ENCODE results near the gene TRIM8. TPM values are rescaled to one million over a fixed set of nuclear protein-coding genes. Genes with fewer than 3 reads are reported as not detected.

TRIM8 gene
- total RNA-seq, 1 experiment from 2014 or later = 91.6 TPM

DNA sequence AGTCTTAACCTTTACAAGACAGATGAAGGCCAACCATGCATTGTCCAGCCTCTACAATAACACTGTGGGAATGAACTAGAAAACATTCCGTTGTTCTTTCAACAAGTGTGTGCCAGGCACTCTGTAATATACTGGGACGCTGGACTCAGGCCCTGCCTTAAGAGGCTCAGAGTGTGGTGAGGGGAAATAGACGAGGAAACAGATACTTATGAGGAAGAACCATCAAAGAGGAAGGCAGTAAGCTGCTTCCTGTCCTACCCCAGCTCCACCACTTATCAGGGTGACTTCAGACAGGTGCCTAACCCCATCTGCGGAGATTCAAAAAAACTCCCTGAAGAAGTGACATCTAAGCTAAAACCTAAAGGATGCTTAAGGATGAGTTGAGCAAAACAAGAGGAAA, 8.9 kb upstream of the TRIM8 start:
- no peak for TF ChIP-seq POLR2AphosphoS5 (IDR thresholded peaks at IDR 0.05; ENCODE audit: low read depth, low read length)
- no peak for TF ChIP-seq POLR2A (IDR thresholded peaks at IDR 0.05; ENCODE audit: borderline replicate concordance, extremely low read depth, insufficient read depth, insufficient read length)
- TF ChIP-seq YY1 (IDR thresholded peaks at IDR 0.05; ENCODE audit: extremely low read depth, insufficient replicate concordance, low read depth, low read length) = no peak
- TF ChIP-seq SRF (IDR thresholded peaks at IDR 0.05; ENCODE audit: low read depth) = no peak
- TF ChIP-seq CBX3 (IDR thresholded peaks at IDR 0.05; ENCODE audit: low read depth) = no peak
- TF ChIP-seq EZH2 (IDR thresholded peaks at IDR 0.05) = no peak
- TF ChIP-seq, protein P1, sequence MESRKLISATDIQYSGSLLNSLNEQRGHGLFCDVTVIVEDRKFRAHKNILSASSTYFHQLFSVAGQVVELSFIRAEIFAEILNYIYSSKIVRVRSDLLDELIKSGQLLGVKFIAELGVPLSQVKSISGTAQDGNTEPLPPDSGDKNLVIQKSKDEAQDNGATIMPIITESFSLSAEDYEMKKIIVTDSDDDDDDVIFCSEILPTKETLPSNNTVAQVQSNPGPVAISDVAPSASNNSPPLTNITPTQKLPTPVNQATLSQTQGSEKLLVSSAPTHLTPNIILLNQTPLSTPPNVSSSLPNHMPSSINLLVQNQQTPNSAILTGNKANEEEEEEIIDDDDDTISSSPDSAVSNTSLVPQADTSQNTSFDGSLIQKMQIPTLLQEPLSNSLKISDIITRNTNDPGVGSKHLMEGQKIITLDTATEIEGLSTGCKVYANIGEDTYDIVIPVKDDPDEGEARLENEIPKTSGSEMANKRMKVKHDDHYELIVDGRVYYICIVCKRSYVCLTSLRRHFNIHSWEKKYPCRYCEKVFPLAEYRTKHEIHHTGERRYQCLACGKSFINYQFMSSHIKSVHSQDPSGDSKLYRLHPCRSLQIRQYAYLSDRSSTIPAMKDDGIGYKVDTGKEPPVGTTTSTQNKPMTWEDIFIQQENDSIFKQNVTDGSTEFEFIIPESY (IDR thresholded peaks at IDR 0.05; ENCODE audit: extremely low read depth, insufficient replicate concordance, low read length) = no peak
- TF ChIP-seq FOSL1 (IDR thresholded peaks at IDR 0.05; ENCODE audit: low read depth) = no peak
- TF ChIP-seq, protein P2, sequence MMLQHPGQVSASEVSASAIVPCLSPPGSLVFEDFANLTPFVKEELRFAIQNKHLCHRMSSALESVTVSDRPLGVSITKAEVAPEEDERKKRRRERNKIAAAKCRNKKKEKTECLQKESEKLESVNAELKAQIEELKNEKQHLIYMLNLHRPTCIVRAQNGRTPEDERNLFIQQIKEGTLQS (IDR thresholded peaks at IDR 0.05) = no peak
- no peak for TF ChIP-seq JUND (IDR thresholded peaks at IDR 0.05)
- no TSS peak for BruUV-seq (replicated peaks)
- H3K4me1 ChIP-seq (ENCODE audit: control insufficient read depth in 1 of 2, insufficient read depth in 2 of 2, low read length in 2 of 2) = peaks cover 32 to 59% of the 10 kb centered on the region in 2 experiments
- no peaks in the 10 kb centered on the region for H3K9me3 ChIP-seq (ENCODE audit: control insufficient read depth in 1 of 2, insufficient read depth in 1 of 2, low read depth in 1 of 2, low read length in 2 of 2)
- no peaks in the 10 kb centered on the region for H4K20me1 ChIP-seq (ENCODE audit: insufficient read depth)
- no peak overlapping the region for H3K27ac ChIP-seq (ENCODE audit: low read depth, low read length)
- no peak for ATAC-seq
- H3K27me3 ChIP-seq (ENCODE audit: insufficient read depth, low read length) = no peaks in the 10 kb centered on the region
- H3K4me3 ChIP-seq (replicated peaks in 1 of 2; ENCODE audit: low read depth in 1 of 2, low read length in 2 of 2) = no peak overlapping the region
- no peaks in the 10 kb centered on the region for H3K79me2 ChIP-seq (ENCODE audit: insufficient read depth, low read length)
- H3K4me2 ChIP-seq (ENCODE audit: low read length) = peak overlapping the region; percentile 61
- DNase-seq (ENCODE audit: low read depth, low spot score) = no peak
- no peak overlapping the region for H2AFZ ChIP-seq (ENCODE audit: low read depth, low read length, poor library complexity, severe bottlenecking)
- ChIA-PET CTCF (no interaction called here), POLR2A (no interaction called here), RAD21 (ENCODE audit: low non-redundant PET in 1 of 2, low total read pairs in 2 of 2, uncharacterized antibody in 2 of 2, unreplicated experiment in 2 of 2) (no interaction called here)
- no peaks in the 10 kb centered on the region for H3K9me2 ChIP-seq (ENCODE audit: insufficient read depth)
- H3K9ac ChIP-seq (ENCODE audit: low read length) = peak overlapping the region; percentile 42; the same call in 1 of the 2 replicates
- intact Hi-C loops (cut with micrococcal nuclease) = no loop called here
- no peaks in the 10 kb centered on the region for H3K36me3 ChIP-seq (ENCODE audit: control insufficient read depth in 1 of 2, insufficient read depth in 2 of 2, low read length in 2 of 2)
